Amygdala (tissue), 56 donors: ENCODE measurements around the gene RASSF8.

ENCODE experiments used
- DNase-seq, 56 donors: peaks; one replicate each; lab custom pipeline; 2025; lab: John Stamatoyannopoulos, UW

The RASSF8 gene

GRCh38 chr12:26097046-26097878 is 138.8 kb downstream of the RASSF8 start:
- DNase-seq, result peak in 48 of 56 donors; percentile 5 to 80 (median 48)

GRCh38 chr12:26100666-26101349 is 142.3 kb downstream of the RASSF8 start:
- no peak for DNase-seq

- no peak for DNase-seq
Measured at GRCh38 chr12:26101350-26101734, 142.9 kb downstream of the RASSF8 start.

- DNase-seq, result no peak
Measured at GRCh38 chr12:26101763-26102162, 143.3 kb downstream of the RASSF8 start.

GRCh38 chr12:26102953-26103352 is 144.5 kb downstream of the RASSF8 start:
- no peak for DNase-seq

- no peak for DNase-seq
Measured at GRCh38 chr12:26106347-26106746, 147.9 kb downstream of the RASSF8 start.

GRCh38 chr12:26108915-26109314 is 150.4 kb downstream of the RASSF8 start:
- DNase-seq, result no peak

GRCh38 chr12:26109343-26109881 is 150.9 kb downstream of the RASSF8 start:
- DNase-seq, result no peak

GRCh38 chr12:26112232-26112631 is 153.8 kb downstream of the RASSF8 start:
- DNase-seq, result no peak

- no peak for DNase-seq
Measured at GRCh38 chr12:26112703-26113147, 154.2 kb downstream of the RASSF8 start.

- peak in 3 of 56 donors; percentile 13 to 35 (median 17) for DNase-seq
Measured at GRCh38 chr12:26113181-26113654, 154.7 kb downstream of the RASSF8 start.

- DNase-seq, result peak; percentile 45 to 96 (median 88)
Measured at GRCh38 chr12:26113853-26114719, 155.6 kb downstream of the RASSF8 start.

- DNase-seq, result peak in 3 of 56 donors; percentile 43 to 65 (median 63)
Measured at GRCh38 chr12:26114720-26115401, 156.4 kb downstream of the RASSF8 start.

GRCh38 chr12:26116829-26117715 is 158.6 kb downstream of the RASSF8 start:
- peak in 1 of 56 donors; percentile 12 for DNase-seq

GRCh38 chr12:26118308-26118707 is 159.8 kb downstream of the RASSF8 start:
- DNase-seq, result peak in 1 of 56 donors; percentile 17

- peak in 15 of 56 donors; percentile 7 to 65 (median 23) for DNase-seq
Measured at GRCh38 chr12:26119391-26119989, 161.0 kb downstream of the RASSF8 start.

GRCh38 chr12:26120561-26121274 is 162.2 kb downstream of the RASSF8 start:
- peak in 3 of 56 donors; percentile 12 to 51 (median 33) for DNase-seq
